HepG2 (cell line): ENCODE results near the gene ARIH2. TPM values are rescaled to one million over a fixed set of nuclear protein-coding genes. Genes with fewer than 3 reads are reported as not detected.

Experiments
- ATAC-seq: fragments of 200-7000 bp; cut with Tn5 transposase; 3 replicates; pipeline ENCODE4 v1.9.1; 2020; ENCODE audit warnings: mild to moderate bottlenecking, moderate library complexity
- BruUV-seq: library from RNA; stranded (reverse); fragments of 400-500 nt; replicated peaks from 2 replicates; lab custom pipeline; 2021; lab: Mats Ljungman, UMichigan
- CTCF ChIA-PET: fragments of 300-600 bp; formaldehyde crosslinking; extraction: SDS; loops from one replicate; lab custom pipeline; 2021; ENCODE audit warnings: low total read pairs, inconsistent platforms, low intra/inter-chr PET ratio; lab: Yijun Ruan, JAX
- POLR2A ChIA-PET: fragments of 350-600 bp; sonication (Branson Sonifier 250); formaldehyde crosslinking; loops from one replicate; lab custom pipeline; 2020; ENCODE audit warnings: antibody characterized with exemption, inconsistent platforms; lab: Yijun Ruan, JAX
- DNase-seq: peaks from one replicate; pipeline ENCODE4 v3.0.0-alpha.2; 2015; ENCODE audit warnings: low spot score
- FAIRE-seq: peaks from 3 replicates; lab custom pipeline; 2011; peaks lifted over from hg19 to GRCh38; lab: Jason Lieb, UNC
- H2AFZ ChIP-seq: one replicate; pipeline ENCODE4 v1.6.1; 2011; ENCODE audit warnings: low read length, inconsistent platforms
- H3K27ac ChIP-seq: fragments of 300-600 bp; 3 replicates; pipeline ENCODE4 v1.8.0; 2011; ENCODE audit warnings: mixed run types, mild to moderate bottlenecking, mixed read lengths, low read length, inconsistent platforms; ENCODE audit not compliant: insufficient read depth; ENCODE audit errors: extremely low read length
- H3K27me3 ChIP-seq, 2 experiments: fragments of 200-600 bp in 1 of 2; 2 replicates in 1 of 2; 3 replicates in 1 of 2; pipeline versions ENCODE4 v1.6.0 to v1.8.0; 2011; ENCODE audit warnings: low read length in 2 of 2, mild to moderate bottlenecking in 2 of 2, moderate library complexity in 2 of 2, inconsistent platforms in 1 of 2; ENCODE audit not compliant: insufficient read depth in 2 of 2, control insufficient read depth in 1 of 2
- H3K36me3 ChIP-seq, 2 experiments: fragments of 200-600 bp in 1 of 2; replicated peaks in 1 of 2; 2 replicates in 1 of 2; 3 replicates in 1 of 2; pipeline versions ENCODE4 v1.5.1 to v1.8.0; 2011; ENCODE audit warnings: low read length in 2 of 2, inconsistent platforms in 1 of 2; ENCODE audit not compliant: insufficient read depth in 2 of 2, control insufficient read depth in 1 of 2
- H3K4me1 ChIP-seq: 2 replicates; pipeline ENCODE4 v1.5.1; 2012; ENCODE audit warnings: low read length, inconsistent platforms; ENCODE audit not compliant: insufficient read depth
- H3K4me2 ChIP-seq: 2 replicates; pipeline ENCODE4 v1.6.0; 2011; ENCODE audit warnings: low read depth, low read length, inconsistent platforms
- H3K4me3 ChIP-seq, 3 experiments: fragments of 200-600 bp in 1 of 3; sonication (generic), shearing (Covaris generic) in 1 of 3; replicated peaks in 1 of 3; 2 replicates each; pipeline ENCODE4 v1.5.1; 2011 to 2016; ENCODE audit warnings: low read length in 3 of 3, inconsistent platforms in 2 of 3, low read depth in 2 of 3, mild to moderate bottlenecking in 2 of 3, control low read depth in 1 of 3, mixed read lengths in 1 of 3; ENCODE audit not compliant: insufficient read depth in 1 of 3
- H3K79me2 ChIP-seq: one replicate; pipeline ENCODE4 v1.6.1; 2011; ENCODE audit warnings: low read length, inconsistent platforms; ENCODE audit not compliant: insufficient read depth
- H3K9ac ChIP-seq: 2 replicates; pipeline ENCODE4 v1.6.0; 2011; ENCODE audit warnings: mild to moderate bottlenecking, low read depth, low read length, inconsistent platforms; ENCODE audit not compliant: insufficient read depth
- H3K9me3 ChIP-seq: 2 replicates; pipeline ENCODE4 v1.5.1; 2012; ENCODE audit warnings: mild to moderate bottlenecking, low read length
- H4K20me1 ChIP-seq: 2 replicates; pipeline ENCODE4 v1.6.0; 2011; ENCODE audit warnings: inconsistent platforms, mild to moderate bottlenecking, low read length, moderate library complexity; ENCODE audit not compliant: insufficient read depth
- POLR2A ChIP-seq, 2 experiments: IDR thresholded peaks; 2 replicates each; pipeline ENCODE4 v1.6.1; 2011; ENCODE audit warnings: low read depth in 2 of 2, low read length in 2 of 2, mild to moderate bottlenecking in 1 of 2, moderate library complexity in 1 of 2; ENCODE audit not compliant: insufficient read depth in 1 of 2
- POLR2G ChIP-seq: fragments of 200-400 bp; formaldehyde crosslinking; IDR thresholded peaks from 2 replicates; pipeline ENCODE4 v1.6.1; 2018; ENCODE audit warnings: mild to moderate bottlenecking, low read depth, low read length, moderate library complexity
- RBM22 ChIP-seq: fragments of 200-400 bp; formaldehyde crosslinking; optimal IDR thresholded peaks from 2 replicates; pipeline ENCODE3; 2017; ENCODE audit warnings: mild to moderate bottlenecking, low read length, moderate library complexity
- ZSCAN12 ChIP-seq: sonication (generic); formaldehyde crosslinking; IDR thresholded peaks from 2 replicates; pipeline ENCODE4 v1.9.0; 2021; ENCODE audit warnings: mild to moderate bottlenecking, missing genetic modification reagents
- WGBS: methylation state at CpG from one replicate; pipeline ENCODE4 v1.1.6; 2017; ENCODE audit warnings: low lambda C conversion rate; 5-methylcytosine and 5-hydroxymethylcytosine counted together
- in situ Hi-C: cut with HindIII; loops from 2 replicates; pipeline ENCODE4 v1.10.0; 2017; ENCODE audit warnings: low pct_unique_long_range_greater_than_20kb; ENCODE audit not compliant: extremely low pct_ligation_motif_present
- intact Hi-C: fragments of 100-400 bp; cut with micrococcal nuclease; formaldehyde crosslinking; loops from one replicate; pipeline ENCODE4 v1.10.0; 2022; ENCODE audit not compliant: unreplicated experiment
- polyA plus RNA-seq, 8 experiments: library from polyadenylated mRNA; depleted of rRNA in 3 of 8; stranded (reverse) in 7 of 8; unstranded in 1 of 8; fragments of >200 nt; fragmentation: Illumina TruSeq in 4 of 8; extraction: Trizol in 4 of 8; gene quantifications; 2 replicates each; pipeline versions ENCODE4 v1.2.1 to v1.2.3, GENCODE V29; 2011 to 2016; ENCODE audit warnings: low read depth in 4 of 8, missing spikeins in 1 of 8, mixed read lengths in 1 of 8; ENCODE audit not compliant: insufficient read depth in 1 of 8
- total RNA-seq, 5 experiments: library from RNA; depleted of rRNA; stranded (reverse); fragments of >200 nt; fragmentation: Illumina TruSeq; extraction: Trizol; gene quantifications; 2 replicates each; pipeline ENCODE4 v1.2.3, GENCODE V29; 2016; ENCODE audit warnings: low read depth in 1 of 5
- TF ChIP-seq, protein P1 (sequence below): sonication (generic); formaldehyde crosslinking; IDR thresholded peaks from 2 replicates; pipeline ENCODE4 v1.4.0; 2020; ENCODE audit warnings: mild to moderate bottlenecking, missing genetic modification reagents

The ARIH2 gene
- total and polyA plus RNA-seq, 2 of the 13 experiments (the other 11 are each of a cell fraction or from before 2014, with no cell fraction given), result 64.8 to 83.3 TPM

GRCh38 chr3:49016414-49017228 lies 98.0 kb downstream of the ARIH2 start:
- H3K4me2 ChIP-seq, result peak overlapping the region; percentile 89; the same call in 1 of the 2 replicates
- H3K9me3 ChIP-seq, result no peaks in the 10 kb centered on the region
- no peak overlapping the region for H3K27ac ChIP-seq
- H3K27me3 ChIP-seq, result no peaks in the 10 kb centered on the region; a peak in 1 of 5 replicates
- peaks cover 24% of the 10 kb centered on the region for H3K79me2 ChIP-seq
- H3K4me1 ChIP-seq, result peaks cover 23% of the 10 kb centered on the region
- no peak overlapping the region for H3K4me3 ChIP-seq
- no TSS peak for BruUV-seq
- WGBS, result 93% methylated on average over 5 of the region's 6 CpGs
- POLR2A ChIA-PET, result interaction anchor here (1.7 to 11.1 kb wide), 5 partner anchors 7 to 77 kb away, joined by 8 to 280 read pairs (median 10); partner anchors contain the start of genes IMPDH2, QRICH1 and WDR6
- TF ChIP-seq RBM22, result peak; percentile 83
- peak; percentile 32 for TF ChIP-seq POLR2G
- peak in 1 of 2 experiments; percentile 25; a peak in 1 of 4 replicates for TF ChIP-seq POLR2A (IDR thresholded peaks at IDR 0.05; ENCODE audit: insufficient read depth in 1 of 2, low read depth in 2 of 2, low read length in 2 of 2)
- no peak for TF ChIP-seq ZSCAN12 (CRISPR knock-in tag)
- TF ChIP-seq, protein P1, sequence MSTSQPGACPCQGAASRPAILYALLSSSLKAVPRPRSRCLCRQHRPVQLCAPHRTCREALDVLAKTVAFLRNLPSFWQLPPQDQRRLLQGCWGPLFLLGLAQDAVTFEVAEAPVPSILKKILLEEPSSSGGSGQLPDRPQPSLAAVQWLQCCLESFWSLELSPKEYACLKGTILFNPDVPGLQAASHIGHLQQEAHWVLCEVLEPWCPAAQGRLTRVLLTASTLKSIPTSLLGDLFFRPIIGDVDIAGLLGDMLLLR (CRISPR knock-in tag), result peak; percentile 54; the same call in 1 of the 2 replicates
- FAIRE-seq (no peak), DNase-seq (no peak), ATAC-seq (no peak)
- peaks cover 26% of the 10 kb centered on the region; the same call in 1 of the 2 replicates for H4K20me1 ChIP-seq
- in situ Hi-C loops, result no loop called here
- H2AFZ ChIP-seq, result no peak overlapping the region
- intact Hi-C loops, result no loop called here
- no peak overlapping the region for H3K9ac ChIP-seq
- CTCF ChIA-PET, result no interaction called here
- H3K36me3 ChIP-seq, result peaks cover 19 to 45% of the 10 kb centered on the region in 2 experiments
